PFSK-1 (cell line): ENCODE results near the gene MRPL38.

Experiments used
- FOXP2 ChIP-seq: optimal IDR thresholded peaks from 2 replicates; pipeline ENCODE3; 2011; ENCODE audit warnings: borderline replicate concordance, control low read depth, inconsistent platforms; ENCODE audit not compliant: insufficient read depth; ENCODE audit errors: extremely low read length, extremely low read depth
- POLR2AphosphoS5 ChIP-seq: IDR thresholded peaks from 2 replicates; pipeline ENCODE4 v1.6.1; 2012; ENCODE audit warnings: low read depth, mild to moderate bottlenecking, control low read depth, low read length, moderate library complexity
- REST ChIP-seq, 2 experiments: IDR thresholded peaks; 2 replicates each; pipeline versions ENCODE4 v1.6.1 to v1.8.0; 2011 to 2012; ENCODE audit warnings: low read depth in 2 of 2, low read length in 2 of 2, control low read depth in 1 of 2, inconsistent platforms in 1 of 2, mild to moderate bottlenecking in 1 of 2, moderate library complexity in 1 of 2; ENCODE audit not compliant: insufficient read depth in 1 of 2
- SIN3A ChIP-seq: IDR thresholded peaks from 2 replicates; pipeline ENCODE4 v1.6.1; 2012; ENCODE audit warnings: mild to moderate bottlenecking, low read length, moderate library complexity, borderline replicate concordance; ENCODE audit not compliant: insufficient read depth
- TAF1 ChIP-seq: IDR thresholded peaks from 2 replicates; pipeline ENCODE4 v1.6.1; 2012; ENCODE audit warnings: low read length, control low read depth, borderline replicate concordance; ENCODE audit not compliant: insufficient read depth

DNA sequence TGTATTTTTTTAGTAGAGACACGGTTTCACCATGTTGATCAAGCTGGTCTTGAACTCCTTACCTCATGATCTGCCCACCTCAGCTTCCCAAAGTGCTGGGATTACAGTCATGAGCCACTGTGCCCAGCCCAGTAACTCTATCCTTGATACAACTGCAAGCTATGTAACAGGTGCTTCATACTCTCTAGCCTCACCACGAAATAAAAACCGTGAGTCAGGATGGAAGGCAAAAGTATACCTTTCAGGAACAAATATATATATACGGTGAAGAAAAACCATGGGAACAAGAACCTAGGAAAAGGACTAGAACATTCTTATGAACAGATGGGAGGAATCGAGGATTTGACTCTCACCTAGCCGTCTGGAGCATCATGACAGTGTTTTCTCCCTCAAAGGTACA is 45.7 kb upstream of the MRPL38 start:
- TF ChIP-seq TAF1 (no peak), POLR2AphosphoS5 (no peak), REST (IDR thresholded peaks at IDR 0.05; ENCODE audit: insufficient read depth in 1 of 2, low read depth in 2 of 2, low read length in 2 of 2) (no peak), SIN3A (no peak), FOXP2 (no peak)
